Measurements from ENCODE around the gene STARD10.

The STARD10 gene

DNA sequence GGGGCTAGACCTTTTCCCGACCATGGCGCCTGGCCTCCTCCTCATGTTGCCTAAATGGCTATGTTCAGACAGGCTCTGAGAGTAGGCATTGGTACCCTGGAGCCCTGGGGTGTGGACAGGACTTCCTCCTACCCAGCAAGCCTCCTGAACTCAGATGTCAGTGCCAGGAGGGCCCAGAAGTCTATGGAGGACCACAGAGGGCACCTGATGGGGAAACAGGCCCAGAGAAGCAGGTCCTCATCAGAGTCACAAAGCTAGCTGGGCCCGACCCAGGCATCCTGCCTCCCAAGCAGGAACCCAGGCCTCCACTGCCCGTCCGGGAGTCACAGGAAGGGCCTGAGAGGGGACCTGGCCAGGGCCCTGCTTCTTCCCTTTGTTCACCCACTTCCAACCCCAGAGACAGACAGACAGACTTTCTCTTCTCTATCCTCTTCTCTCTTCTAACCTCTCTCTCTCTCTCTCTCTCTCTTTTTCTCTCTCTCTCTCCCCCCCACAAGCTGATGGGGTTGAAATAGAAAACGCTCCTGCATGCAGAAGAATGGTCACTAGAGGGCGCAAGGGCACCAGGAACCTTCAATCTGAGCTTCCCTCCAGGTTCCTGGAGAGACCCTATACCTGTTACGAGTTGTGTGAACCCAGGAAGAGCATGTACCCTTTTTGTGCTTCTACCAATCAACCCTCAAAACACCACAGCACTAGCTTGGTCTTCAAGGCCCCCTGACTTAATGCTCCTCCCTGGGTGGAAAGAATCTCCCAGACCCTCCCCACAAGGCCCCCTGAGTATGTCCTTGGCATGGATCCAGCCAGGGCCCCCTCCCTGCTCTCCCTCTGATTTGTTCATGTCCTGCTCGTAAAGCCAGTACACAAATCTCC, 68.8 kb downstream of the STARD10 start:
- DNase-seq, result peak; percentile 49 to 82 (median 77)

DNA sequence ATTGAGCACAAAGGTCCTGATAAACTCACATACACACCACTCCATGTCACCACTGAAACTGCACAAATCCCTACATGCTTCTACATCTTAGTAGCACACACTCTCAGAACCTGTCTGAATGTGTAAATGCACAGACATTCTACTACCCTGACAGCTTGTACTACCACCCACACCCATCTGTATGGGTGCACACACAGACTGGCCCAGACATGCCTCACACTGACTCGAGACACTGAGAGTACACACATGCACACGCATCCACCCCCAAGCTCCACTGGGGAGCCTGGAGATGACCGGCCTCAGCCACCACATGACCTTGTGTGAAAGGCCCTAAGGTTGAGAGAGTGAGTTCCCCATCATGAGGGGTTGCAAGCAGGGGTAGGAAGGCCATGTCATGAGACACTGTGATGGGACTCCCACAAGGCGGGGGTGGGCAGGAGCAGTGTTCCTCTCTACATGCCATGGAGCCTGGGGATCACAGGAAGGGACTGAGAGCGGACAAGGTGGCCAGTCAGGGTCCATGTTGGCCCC, 69.8 kb downstream of the STARD10 start:
- no peak for DNase-seq

DNA sequence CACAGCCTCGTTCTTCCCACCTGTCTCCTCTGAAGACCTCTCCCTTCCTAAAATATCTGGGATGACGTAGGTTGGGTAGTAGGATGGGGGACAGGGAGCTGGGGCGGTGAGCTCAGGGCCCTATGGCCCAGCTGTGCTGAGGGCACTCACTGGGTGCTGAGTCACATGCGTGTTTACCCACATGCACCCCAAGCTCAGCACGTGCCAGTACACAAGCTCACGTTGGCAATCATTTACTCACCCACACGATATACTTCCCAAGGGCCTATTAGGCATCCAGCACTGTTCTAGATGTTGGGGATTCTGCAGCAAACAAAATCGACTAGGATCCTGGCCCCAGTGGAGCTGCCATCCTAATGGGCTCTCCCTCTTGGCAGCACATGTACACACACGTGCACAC, 70.3 kb downstream of the STARD10 start:
- no peak for DNase-seq

DNA sequence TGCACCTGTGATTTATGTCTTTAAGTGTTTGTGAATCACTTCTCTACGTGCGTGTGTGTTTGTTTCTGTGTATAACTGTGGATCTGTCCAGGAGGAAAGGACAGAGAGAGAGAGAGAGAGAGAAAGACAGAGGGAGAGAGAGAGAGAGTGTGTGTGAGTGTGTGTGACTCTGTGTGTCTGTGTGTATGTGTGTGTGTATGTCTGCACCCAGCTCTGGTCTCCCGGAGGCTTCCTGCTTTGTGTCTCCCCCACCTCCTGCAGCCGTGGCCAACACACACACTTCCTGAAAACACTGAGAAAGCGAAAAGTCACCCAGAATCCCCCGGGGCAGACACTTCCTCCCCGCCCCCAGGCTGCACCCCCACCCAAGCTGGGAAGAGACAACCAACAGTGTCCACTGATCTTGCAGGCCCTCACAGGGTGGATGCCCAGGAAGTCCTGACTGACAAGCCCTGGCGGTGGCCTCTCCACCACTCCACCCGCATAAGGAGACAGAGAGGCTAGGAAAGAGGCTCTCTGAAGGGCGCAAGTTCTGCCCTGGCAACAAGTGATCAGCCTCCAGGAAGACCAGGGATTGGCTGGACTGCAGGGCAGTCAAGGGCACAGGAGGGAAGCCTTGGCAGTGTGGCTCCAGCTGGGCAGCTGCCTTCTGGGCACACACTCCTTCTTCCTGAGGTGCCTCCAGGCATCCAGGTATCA, 71.6 kb downstream of the STARD10 start:
- peak; percentile 62 to 91 (median 76) for DNase-seq

DNA sequence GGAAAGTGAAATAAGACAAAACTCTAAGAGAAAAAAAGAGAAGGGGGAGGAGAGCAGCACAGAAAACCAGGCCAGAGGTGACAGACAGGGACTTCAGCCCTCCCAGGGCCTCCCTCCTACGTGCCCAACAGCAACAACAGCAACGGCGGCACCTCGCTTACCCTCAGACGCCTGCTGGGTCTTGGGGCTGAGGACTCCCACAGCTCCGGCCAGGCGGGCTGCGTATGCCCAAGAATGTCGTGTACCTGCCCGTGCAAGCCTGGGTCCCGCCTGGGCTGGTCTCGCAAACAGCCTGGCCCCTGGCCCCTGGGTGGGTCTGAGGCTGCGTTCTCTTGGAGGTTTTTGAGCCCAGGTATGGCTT, 72.2 kb downstream of the STARD10 start:
- DNase-seq, result peak in 3 of 5 donors; percentile 27 to 43 (median 29)

DNA sequence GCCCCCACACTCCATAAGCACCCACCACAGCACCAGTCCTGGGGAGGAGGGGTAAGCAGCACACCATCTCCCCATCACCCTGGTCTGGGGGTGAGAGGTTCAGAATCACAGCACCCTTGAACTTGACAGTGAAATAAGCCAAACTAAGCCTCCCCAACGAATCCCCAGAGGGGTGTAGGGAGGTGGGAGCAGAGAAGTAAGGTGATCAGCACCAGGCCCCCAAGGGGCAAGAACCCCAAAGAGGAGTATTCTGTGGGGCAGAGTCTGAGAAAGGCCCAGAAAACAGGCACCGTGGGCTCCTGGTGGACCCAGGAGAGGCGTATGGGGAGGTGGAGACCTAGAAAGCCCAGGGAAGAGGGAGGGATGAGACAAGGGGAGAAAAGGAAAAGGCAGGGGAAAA, 72.6 kb downstream of the STARD10 start:
- no peak for DNase-seq

DNA sequence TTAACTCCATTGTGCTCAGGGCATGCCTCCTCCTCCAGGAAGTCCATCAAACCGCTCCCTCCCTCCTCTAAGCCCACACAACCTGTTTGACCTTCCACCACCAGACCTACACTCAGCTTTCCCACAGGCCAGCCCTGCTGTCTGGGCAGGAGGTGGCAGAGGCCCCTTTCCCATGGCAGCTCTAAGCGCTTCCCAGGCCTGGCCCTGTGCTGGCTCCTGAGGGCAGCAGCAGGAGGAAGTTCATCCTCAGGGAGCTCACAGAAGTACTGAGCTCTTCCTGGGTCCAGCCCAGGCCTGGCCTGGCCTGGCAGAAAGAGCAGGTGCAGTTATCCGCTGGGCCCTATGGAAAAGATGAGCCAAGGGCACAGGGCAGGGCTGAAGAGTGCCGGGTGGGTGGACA, 73.1 kb downstream of the STARD10 start:
- no peak for DNase-seq

DNA sequence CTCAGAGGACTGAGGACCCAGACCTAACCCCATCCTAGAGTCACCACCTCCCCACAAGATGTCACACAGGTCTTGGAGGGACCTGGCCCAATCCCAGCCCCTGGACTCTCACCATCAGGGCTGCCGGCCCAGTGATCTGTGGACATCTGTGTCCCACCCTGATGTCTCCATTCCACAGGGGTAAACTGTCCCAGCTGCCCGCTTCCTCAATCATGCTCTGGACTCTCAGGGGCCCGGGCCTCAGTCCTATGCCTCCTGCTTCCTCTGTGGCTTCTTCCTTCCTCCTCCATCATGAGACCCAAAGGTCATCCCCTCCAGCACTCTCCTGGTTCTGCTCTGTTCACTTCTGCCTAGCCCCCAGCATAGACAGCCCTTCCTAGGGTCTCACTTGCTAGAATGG, 73.8 kb downstream of the STARD10 start:
- DNase-seq, result no peak

DNA sequence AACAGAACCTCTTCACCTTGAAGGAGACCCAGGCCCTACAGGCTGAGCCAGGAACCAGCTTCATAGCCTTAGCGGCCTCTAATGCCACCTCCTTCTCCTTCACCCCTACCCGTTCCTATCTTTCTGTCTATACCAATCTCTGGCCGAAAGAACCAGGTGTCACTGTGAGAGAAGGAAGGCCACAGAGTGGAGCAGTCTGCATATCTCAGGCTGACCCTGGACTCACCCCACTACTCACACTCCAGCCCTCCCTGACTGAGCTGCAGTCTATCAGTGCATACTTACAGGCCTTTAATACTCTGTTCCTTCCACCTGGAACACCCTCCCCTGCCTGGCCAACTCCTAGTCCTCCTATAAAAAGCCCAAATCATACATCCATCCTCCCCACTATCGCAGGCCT, 74.3 kb downstream of the STARD10 start:
- no peak for DNase-seq

DNA sequence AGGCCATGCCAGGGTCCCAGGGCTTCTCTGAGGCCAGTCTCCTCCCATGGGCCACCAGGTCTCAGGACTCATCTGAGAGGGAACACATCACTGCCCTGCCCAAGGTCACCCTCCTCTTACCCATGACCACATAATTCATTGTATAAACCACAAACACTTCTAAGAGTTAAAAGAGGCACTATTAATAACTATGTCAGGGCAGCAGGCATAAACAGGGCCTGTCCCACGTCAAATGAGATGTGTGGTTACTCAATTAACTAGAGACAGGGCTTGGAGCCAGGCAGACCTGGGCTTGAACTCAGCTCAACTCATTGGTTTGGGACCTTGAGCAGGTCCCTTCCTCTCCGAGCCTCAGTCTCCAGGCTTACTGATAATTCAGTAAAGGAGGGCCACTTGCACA, 74.7 kb downstream of the STARD10 start:
- no peak for DNase-seq

DNA sequence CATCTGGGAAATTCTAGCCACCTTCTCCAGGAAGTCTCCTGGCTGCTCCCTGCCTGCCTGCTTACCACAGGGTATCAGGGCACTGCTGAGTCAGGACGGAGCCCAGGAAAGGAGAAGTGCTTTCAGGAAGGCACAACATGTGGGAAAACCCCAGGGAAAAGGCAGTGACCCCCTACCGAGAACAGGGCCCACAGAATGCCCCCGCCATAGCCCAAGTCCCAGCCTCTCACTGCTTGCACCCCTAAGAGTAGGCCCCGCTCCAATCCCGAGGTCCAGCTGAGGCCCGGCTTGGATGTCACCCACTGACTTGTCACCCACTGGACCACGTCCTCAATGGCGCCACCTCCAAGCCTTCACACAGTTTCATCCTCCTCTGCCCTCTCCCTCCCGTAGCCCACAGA, 75.7 kb downstream of the STARD10 start:
- no peak for DNase-seq

DNA sequence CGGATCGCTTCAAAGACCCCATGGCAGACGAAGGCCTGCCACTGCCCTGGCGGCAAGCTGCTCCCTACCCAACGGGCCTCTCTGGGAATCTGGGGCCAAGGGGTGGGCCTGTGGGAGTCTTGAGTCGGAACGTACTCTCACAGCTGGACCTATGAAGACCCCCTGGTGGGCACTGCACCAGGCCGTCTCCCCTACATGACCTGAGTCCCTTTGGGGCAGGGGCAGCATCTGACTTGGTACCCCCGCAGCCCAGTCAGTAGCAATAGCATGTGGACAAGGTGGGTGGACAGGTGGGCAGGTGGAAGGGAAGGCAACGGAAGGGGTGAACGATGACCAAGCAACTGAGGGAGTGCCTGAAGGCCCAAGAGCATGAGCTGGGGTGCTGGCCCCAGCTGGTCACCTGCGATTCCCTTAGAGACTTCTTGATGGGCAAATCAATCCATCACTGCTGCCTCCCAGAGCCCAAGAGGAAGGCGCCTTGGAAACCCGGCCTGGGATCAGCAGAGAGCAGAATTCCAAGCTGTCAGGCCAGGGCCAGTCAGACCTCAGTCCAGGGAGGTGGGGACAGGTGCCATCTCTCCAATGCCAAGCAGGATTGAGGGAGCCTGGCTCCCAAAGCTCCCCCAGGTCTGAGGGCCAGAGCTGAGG, 76.9 kb downstream of the STARD10 start:
- DNase-seq, result no peak

DNA sequence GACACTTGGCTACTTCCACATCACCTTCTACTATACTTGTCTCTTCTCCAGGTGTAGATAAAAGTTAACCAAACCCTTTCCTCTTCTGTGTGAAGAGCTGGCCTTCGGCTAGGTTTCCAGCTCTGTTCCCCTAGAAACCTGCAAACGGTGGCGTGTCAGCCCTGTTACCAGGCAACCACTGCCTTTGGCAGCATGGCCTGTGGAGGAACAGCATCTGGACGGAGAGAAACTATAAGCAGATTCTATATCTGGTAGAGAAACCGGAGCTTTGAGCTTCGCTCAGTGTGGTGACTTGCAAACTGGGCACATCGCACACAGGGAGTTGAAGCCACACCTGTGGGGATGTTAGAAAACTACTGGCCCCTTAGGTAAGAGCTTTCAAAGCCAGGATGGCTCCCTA, 77.6 kb downstream of the STARD10 start:
- no peak for DNase-seq

DNA sequence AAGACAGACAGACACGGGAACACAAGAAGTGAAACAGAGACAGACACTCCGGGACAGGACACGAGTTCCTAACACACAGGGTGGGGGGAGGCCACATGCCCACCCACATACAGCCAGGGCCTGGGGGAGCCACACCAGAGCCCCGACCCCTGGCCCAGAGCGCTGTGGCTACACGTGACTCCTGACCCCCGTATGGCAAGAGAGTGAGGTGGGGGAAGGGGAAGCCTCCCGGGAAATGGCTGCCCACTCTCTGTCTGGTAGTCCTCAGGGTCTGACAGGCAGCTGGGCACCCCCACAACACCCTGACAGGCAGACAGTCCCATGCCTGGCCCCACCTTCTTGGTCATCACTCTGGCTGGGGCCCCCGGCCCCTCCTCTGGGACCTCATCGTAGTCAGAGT, 81.0 kb downstream of the STARD10 start:
- no peak for DNase-seq

DNA sequence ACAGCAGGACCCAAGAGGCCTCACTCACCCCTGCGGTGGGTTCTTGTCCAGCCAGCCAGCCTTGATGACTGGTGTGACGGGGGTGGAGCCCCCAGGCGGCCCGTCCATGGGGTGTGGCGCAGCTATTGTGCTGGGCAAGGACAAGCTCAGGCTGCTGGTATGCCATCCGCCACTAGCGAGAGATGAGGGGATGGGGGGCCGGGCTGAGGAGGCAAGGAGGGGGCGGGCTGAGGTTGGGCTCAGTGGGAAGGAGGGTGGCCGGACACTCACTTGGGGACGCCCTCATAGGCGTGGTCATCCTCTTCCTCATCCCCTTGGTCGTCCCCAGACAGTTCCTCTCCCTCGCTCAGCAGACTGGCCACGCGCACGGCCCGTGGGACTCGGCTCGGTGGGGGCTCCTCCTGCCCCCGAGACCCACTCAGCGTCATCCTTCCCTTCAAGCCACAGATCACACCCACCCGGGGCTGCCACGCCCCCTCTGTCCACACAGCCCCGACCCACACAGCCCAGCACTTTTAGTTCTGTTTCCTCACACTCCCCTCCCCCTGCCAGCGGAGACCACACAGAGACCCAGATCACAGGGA, 81.6 kb downstream of the STARD10 start:
- DNase-seq, result no peak

DNA sequence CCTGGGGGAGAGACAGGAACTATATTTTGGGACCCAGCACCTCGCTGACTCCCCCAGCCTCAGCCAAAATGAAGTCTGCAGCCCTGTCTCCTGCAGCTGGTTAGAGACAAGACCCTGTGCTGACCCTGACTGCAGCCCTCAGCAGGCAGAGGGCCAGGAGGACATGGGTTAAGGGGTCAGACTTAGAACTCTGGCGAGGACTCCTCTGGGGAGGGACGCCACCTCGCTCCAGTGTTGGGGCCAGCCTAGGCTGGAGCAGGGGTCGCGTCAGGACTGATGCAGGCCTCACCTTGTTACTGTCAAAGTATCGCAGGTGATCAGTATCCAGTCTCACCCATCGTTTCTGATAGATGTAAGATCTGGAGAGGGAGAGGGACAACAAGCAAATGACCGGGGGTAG, 82.7 kb downstream of the STARD10 start:
- DNase-seq, result no peak

DNA sequence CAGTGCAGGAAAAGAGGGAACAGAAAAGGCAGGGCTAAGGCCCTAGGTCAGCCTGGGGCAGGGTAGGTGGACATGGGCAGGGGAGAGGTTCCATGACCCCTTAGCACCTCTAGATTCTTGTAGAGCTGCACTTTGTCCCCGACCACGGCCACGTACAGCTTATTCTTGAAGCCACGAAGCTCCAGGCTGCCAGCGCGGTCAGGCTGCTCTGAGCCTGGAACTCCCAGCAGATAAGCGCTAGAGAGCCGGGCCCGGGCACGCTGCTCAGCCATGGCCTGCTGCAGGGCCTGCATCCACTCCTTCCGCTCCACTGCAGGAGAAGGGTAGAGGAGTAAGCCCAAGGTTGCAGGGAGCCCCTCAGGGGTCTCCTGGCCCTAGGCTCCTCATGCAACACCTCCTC, 83.6 kb downstream of the STARD10 start:
- no peak for DNase-seq

DNA sequence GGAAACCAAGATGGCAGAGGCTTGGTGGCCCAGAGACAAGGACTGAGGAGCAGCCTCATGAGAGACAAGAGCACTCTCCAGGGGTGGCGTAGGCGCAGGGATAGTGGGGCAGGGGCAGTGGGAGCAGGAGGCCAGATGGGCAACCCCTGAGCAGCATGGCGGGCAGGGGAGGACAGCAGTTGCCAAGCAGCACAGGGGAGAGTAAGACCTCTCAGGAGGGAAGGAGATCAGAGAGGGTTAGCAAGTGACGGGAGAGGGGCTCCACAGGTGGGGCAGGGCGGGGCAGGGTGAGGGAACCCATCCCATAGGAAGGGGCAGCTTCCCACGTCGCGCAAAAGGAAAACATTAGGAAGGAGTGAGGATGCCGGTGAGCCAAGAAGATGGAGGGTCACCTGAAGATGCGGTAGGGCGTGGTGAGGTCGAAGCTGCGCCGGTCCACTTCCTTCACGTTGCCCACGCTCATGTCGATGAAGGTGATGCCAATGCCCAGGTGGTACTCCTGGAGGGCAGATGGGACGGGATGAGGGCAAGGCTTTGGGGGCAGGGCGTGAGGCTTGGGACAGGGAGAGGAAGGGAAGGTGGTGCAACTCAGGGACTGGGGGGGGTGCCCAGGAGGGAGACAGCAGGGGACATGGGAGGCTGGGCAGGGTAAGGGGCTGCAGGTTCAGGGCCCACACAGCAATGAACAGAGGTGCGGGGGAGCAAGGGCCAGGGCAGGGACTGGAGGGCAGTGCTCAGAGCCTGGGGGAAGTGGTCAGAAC, 84.2 kb downstream of the STARD10 start:
- no peak for DNase-seq

DNA sequence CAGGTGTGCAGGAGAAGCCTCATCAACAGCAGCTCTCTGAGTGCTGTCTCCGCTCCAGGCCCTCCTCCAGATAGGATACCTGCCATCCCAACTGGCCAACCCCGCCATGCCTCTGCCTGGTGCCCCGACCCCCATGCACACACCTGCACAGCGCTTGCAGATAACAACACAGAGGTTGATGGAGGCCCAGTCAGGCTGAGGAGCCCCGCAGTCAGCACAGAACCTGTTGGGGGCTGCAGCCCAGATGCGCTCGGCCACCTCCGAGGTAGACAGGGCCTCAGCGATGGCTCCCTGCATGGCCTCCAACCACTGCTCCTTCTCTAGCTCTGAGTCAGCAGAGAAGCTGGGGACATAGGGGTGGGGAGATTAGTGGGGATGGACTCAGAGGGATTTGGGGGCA, 86.8 kb downstream of the STARD10 start:
- no peak for DNase-seq

DNA sequence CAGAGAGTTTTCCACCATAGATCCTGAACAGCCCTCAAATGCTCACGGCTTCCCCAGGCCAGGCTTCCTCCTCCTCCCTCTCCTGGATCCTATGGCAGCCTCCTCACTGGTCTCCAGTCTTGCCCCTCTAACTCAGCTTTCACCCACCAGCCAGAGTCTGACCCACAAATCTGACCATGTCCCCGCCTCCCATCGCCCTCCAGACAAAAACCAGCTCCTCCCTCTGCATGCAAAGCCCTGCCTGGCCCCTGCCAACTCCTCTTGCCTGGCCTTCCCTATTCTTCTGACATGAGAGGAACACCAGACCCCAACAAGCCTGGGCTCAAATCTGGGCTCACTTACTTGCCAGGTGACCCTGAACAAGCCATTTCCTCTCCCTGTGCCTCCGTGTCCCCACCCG, 87.3 kb downstream of the STARD10 start:
- no peak for DNase-seq

DNA sequence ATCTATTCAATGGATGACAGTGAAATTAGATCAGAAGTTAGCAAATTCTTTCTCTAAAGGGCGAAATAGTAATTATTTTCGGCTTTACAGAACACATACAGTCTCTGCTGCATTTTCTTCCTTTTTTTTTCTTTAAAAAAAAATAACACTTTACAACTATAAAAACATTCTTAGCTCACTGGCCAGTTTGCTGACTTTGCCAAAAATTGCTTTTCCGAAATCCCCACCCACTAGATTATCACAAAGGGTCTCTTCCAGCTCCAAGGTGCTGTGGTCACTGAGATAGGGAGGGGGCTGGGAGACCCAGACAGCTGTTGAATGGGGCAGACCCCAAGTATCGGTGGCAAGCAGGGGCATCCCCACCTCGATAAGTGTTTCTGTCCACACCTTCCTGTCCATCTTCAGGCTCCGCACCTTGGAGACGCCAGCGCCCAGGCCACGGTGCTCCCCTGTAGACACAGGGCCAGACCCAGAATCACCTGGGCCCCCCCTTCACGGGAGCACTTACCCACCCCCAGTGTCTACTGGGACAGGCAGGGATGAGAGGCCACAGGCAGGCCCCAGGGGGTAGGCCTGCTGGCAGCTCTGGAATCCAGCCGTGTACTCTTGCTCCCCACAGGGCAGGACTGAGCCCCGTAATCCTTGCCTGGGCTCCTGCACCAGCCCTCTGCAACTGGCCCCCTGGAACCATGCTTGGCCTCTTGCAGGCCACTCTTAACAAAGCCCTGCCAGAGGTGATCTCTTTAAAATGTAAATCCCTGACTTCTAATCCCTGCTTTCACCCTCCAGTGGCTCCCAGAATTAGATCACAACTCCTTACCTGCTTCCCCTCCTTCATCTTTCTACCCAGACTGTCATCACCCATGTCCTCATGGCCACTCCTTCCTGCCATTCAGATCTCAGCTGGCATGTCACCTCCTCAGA, 88.1 kb downstream of the STARD10 start:
- DNase-seq, result no peak

Data from T-helper 1 cell (primary cell).